ENCODE measurements around the gene HJURP. TPM values are rescaled to one million over a fixed set of nuclear protein-coding genes. Genes with fewer than 3 reads are reported as not detected.

HJURP gene
- total and polyA plus RNA-seq, 9 of the 15 experiments (the other 6 are each of a cell fraction or from before 2014, with no cell fraction given): 13.8 to 102 (median 28.3) TPM

DNA sequence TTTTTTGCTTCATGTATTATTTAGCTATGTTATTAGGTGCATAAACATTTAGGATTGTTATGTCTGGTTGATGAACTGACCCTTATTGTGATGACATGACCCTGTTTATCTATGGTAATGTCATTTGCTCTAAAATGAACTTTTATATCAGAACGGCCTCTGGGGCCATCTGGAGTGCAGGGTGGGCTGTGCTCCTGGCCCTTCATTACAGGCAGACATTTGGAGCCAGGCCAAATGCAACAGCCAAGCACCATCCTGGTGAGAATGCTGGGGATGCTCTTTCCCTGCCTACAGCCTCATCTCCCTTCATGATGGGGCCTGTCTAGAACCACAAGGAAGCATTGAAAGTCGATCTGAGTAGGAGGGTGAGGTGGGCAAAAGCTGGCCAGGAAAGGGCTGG, 38.0 kb downstream of the HJURP start:
- ChIA-PET POLR2A (no interaction called here), CTCF (ENCODE audit: low intra/inter-chr PET ratio) (no interaction called here)
- intact Hi-C loops (cut with micrococcal nuclease) (no loop called here), in situ Hi-C loops (cut with MboI) (no loop called here)
- Histone ChIP-seq H3K79me2 (ENCODE audit: control insufficient read depth, insufficient read depth, low read length) (no peaks in the 10 kb centered on the region), H3K4me1 (replicated peaks in 1 of 2; ENCODE audit: control insufficient read depth in 2 of 2, insufficient read depth in 2 of 2, low read length in 2 of 2) (no peaks in the 10 kb centered on the region; a peak in 1 of 5 replicates), H3K9me3 (replicated peaks; ENCODE audit: control insufficient read depth, insufficient read depth, low read depth, low read length) (no peaks in the 10 kb centered on the region), H3K4me3 (no peak overlapping the region), H3K27ac (ENCODE audit: extremely low read depth, low read depth, low read length) (no peak overlapping the region), H3K9me1 (ENCODE audit: control insufficient read depth, insufficient read depth, low read length) (no peaks in the 10 kb centered on the region), H4K20me1 (replicated peaks; ENCODE audit: control insufficient read depth, insufficient read depth, low read length) (no peaks in the 10 kb centered on the region; the same call in 1 of the 2 replicates), H2AFZ (ENCODE audit: low read depth, low read length) (no peak overlapping the region), H3K27me3 (ENCODE audit: control insufficient read depth in 2 of 2, insufficient read depth in 2 of 2, low read length in 2 of 2) (peaks cover 0 to 40% of the 10 kb centered on the region in 2 experiments; a peak in 3 of 5 replicates), H3K4me2 (ENCODE audit: insufficient read depth, low read length) (no peak overlapping the region), H3K9ac (ENCODE audit: insufficient read depth in 1 of 2, low read depth in 2 of 2, low read length in 2 of 2) (no peak overlapping the region), H3K36me3 (ENCODE audit: control insufficient read depth, insufficient read depth, low read length) (no peaks in the 10 kb centered on the region)
- no peak for ATAC-seq
- no peak for DNase-seq (ENCODE audit: extremely low read depth in 1 of 4, low spot score in 3 of 4)
- 0% methylated on average over 2 of the region's 2 CpGs for WGBS (ENCODE audit: insufficient coverage, low coverage, missing lambda C conversion rate)
- no TSS peak for BruUV-seq (replicated peaks)
- FAIRE-seq: no peak
- TF ChIP-seq, protein P1, sequence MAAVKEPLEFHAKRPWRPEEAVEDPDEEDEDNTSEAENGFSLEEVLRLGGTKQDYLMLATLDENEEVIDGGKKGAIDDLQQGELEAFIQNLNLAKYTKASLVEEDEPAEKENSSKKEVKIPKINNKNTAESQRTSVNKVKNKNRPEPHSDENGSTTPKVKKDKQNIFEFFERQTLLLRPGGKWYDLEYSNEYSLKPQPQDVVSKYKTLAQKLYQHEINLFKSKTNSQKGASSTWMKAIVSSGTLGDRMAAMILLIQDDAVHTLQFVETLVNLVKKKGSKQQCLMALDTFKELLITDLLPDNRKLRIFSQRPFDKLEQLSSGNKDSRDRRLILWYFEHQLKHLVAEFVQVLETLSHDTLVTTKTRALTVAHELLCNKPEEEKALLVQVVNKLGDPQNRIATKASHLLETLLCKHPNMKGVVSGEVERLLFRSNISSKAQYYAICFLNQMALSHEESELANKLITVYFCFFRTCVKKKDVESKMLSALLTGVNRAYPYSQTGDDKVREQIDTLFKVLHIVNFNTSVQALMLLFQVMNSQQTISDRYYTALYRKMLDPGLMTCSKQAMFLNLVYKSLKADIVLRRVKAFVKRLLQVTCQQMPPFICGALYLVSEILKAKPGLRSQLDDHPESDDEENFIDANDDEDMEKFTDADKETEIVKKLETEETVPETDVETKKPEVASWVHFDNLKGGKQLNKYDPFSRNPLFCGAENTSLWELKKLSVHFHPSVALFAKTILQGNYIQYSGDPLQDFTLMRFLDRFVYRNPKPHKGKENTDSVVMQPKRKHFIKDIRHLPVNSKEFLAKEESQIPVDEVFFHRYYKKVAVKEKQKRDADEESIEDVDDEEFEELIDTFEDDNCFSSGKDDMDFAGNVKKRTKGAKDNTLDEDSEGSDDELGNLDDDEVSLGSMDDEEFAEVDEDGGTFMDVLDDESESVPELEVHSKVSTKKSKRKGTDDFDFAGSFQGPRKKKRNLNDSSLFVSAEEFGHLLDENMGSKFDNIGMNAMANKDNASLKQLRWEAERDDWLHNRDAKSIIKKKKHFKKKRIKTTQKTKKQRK (IDR thresholded peaks at IDR 0.05; ENCODE audit: borderline replicate concordance, low read depth, low read length): no peak
- no peak for TF ChIP-seq ZNF431 (CRISPR knock-in tag; IDR thresholded peaks at IDR 0.05)
- no peak for TF ChIP-seq ZNF134 (CRISPR knock-in tag; conservative IDR thresholded peaks at IDR 0.05)
- TF ChIP-seq, protein P2, sequence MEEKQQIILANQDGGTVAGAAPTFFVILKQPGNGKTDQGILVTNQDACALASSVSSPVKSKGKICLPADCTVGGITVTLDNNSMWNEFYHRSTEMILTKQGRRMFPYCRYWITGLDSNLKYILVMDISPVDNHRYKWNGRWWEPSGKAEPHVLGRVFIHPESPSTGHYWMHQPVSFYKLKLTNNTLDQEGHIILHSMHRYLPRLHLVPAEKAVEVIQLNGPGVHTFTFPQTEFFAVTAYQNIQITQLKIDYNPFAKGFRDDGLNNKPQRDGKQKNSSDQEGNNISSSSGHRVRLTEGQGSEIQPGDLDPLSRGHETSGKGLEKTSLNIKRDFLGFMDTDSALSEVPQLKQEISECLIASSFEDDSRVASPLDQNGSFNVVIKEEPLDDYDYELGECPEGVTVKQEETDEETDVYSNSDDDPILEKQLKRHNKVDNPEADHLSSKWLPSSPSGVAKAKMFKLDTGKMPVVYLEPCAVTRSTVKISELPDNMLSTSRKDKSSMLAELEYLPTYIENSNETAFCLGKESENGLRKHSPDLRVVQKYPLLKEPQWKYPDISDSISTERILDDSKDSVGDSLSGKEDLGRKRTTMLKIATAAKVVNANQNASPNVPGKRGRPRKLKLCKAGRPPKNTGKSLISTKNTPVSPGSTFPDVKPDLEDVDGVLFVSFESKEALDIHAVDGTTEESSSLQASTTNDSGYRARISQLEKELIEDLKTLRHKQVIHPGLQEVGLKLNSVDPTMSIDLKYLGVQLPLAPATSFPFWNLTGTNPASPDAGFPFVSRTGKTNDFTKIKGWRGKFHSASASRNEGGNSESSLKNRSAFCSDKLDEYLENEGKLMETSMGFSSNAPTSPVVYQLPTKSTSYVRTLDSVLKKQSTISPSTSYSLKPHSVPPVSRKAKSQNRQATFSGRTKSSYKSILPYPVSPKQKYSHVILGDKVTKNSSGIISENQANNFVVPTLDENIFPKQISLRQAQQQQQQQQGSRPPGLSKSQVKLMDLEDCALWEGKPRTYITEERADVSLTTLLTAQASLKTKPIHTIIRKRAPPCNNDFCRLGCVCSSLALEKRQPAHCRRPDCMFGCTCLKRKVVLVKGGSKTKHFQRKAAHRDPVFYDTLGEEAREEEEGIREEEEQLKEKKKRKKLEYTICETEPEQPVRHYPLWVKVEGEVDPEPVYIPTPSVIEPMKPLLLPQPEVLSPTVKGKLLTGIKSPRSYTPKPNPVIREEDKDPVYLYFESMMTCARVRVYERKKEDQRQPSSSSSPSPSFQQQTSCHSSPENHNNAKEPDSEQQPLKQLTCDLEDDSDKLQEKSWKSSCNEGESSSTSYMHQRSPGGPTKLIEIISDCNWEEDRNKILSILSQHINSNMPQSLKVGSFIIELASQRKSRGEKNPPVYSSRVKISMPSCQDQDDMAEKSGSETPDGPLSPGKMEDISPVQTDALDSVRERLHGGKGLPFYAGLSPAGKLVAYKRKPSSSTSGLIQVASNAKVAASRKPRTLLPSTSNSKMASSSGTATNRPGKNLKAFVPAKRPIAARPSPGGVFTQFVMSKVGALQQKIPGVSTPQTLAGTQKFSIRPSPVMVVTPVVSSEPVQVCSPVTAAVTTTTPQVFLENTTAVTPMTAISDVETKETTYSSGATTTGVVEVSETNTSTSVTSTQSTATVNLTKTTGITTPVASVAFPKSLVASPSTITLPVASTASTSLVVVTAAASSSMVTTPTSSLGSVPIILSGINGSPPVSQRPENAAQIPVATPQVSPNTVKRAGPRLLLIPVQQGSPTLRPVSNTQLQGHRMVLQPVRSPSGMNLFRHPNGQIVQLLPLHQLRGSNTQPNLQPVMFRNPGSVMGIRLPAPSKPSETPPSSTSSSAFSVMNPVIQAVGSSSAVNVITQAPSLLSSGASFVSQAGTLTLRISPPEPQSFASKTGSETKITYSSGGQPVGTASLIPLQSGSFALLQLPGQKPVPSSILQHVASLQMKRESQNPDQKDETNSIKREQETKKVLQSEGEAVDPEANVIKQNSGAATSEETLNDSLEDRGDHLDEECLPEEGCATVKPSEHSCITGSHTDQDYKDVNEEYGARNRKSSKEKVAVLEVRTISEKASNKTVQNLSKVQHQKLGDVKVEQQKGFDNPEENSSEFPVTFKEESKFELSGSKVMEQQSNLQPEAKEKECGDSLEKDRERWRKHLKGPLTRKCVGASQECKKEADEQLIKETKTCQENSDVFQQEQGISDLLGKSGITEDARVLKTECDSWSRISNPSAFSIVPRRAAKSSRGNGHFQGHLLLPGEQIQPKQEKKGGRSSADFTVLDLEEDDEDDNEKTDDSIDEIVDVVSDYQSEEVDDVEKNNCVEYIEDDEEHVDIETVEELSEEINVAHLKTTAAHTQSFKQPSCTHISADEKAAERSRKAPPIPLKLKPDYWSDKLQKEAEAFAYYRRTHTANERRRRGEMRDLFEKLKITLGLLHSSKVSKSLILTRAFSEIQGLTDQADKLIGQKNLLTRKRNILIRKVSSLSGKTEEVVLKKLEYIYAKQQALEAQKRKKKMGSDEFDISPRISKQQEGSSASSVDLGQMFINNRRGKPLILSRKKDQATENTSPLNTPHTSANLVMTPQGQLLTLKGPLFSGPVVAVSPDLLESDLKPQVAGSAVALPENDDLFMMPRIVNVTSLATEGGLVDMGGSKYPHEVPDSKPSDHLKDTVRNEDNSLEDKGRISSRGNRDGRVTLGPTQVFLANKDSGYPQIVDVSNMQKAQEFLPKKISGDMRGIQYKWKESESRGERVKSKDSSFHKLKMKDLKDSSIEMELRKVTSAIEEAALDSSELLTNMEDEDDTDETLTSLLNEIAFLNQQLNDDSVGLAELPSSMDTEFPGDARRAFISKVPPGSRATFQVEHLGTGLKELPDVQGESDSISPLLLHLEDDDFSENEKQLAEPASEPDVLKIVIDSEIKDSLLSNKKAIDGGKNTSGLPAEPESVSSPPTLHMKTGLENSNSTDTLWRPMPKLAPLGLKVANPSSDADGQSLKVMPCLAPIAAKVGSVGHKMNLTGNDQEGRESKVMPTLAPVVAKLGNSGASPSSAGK (IDR thresholded peaks at IDR 0.05): no peak
- TF ChIP-seq ERF (CRISPR knock-in tag; IDR thresholded peaks at IDR 0.05): no peak
- no peak for TF ChIP-seq CBFA2T2 (conservative IDR thresholded peaks at IDR 0.05)
- TF ChIP-seq ZNF217 (CRISPR knock-in tag; IDR thresholded peaks at IDR 0.05): no peak
- no peak for TF ChIP-seq TOE1 (IDR thresholded peaks at IDR 0.05; ENCODE audit: borderline replicate concordance)
- TF ChIP-seq TOE1 (CRISPR knock-in tag; IDR thresholded peaks at IDR 0.05; ENCODE audit: borderline replicate concordance, low read depth): no peak

Data from K562 (cell line).